ENCODE results near the gene PIR.

PIR gene

DNA sequence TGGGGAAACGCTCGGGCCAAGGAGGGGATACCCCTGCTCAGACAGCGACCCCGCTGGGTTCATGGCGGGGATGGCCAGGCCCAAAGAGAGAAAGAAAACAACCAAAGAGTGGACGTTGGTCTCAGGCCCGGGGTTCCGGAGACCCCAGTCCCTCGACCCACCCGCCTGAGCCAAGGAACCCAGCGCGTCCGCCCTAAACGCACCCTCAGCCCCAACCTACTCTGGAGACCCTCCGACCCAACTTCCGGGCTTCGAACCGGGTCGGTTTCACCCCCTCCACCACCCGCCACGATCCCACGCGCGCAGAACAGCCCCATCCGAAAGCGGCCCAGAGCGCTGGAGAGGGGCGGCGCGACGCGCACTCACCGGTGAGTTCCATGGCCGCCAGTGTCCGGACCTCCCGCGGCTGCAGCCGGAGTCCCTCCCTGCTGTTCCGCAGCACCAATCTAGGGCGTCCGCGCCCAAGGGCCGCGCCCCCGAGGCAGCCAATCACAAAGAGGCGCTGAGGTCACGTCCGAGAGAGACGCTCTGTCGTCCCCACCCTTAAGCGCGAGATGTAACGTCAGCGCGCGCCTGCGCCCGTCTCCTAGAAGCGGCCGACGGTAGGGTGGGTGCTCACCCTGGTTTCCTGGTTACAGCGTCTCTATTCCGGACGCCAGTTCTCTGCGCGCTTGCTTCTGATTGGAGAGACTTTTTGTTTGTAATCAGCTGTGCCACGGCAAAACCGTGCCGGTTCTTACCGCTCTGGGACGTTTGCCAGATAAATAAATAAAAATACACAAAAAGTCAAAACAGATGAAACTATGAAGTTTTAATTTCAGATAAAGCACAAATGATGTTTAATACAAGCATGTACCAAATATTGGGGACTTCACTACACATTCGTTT lies 157.8 kb downstream of the PIR start, which contains the start of gene PIGA:
Gene PIGA (minus strand): TSS at position 389 of the 888 bp plus-strand sequence. CDS start 3,593 bp downstream, outside the sequence.
- no peaks in the 10 kb centered on the region for H3K9me3 ChIP-seq (ENCODE audit: control insufficient read depth, insufficient read depth, low read length)
- no peaks in the 10 kb centered on the region for H3K4me1 ChIP-seq (ENCODE audit: control insufficient read depth, insufficient read depth, low read length)
- no peaks in the 10 kb centered on the region for H3K36me3 ChIP-seq (ENCODE audit: control insufficient read depth, insufficient read depth, low read length)
- peak within 1 kb of the TSS; percentile 76 for H3K9ac ChIP-seq (ENCODE audit: low read depth, low read length)
- H3K27me3 ChIP-seq (ENCODE audit: control insufficient read depth, insufficient read depth, low read length) = peaks cover 6% of the 10 kb centered on the region
- peak within 1 kb of the TSS; percentile 84 for H3K4me3 ChIP-seq (ENCODE audit: low read depth, low read length)
